ENCODE data around the gene R3HDM4. TPM values are rescaled to one million over a fixed set of nuclear protein-coding genes. Genes with fewer than 3 reads are reported as not detected.
A peak's percentile ranks its signal among the peaks of the same experiment; 100 is the strongest.

The R3HDM4 gene
- total and polyA plus RNA-seq, 2 donors (not counting 3 experiments of a cell fraction or from before 2014, with no cell fraction given) = 51.8 to 53.9 TPM

GRCh38 chr19:934197-934840 is 21.3 kb upstream of the R3HDM4 start:
- dilution Hi-C loops (cut with MboI; ENCODE audit: extremely low pct_ligation_motif_present, low sequenced_read_pairs) (no loop called here), intact Hi-C loops (cut with micrococcal nuclease) (loop anchor here (10.0 kb wide), 1 partner anchor 170 kb away; the partner anchor contains the start of gene GPX4)
- CTCF ChIA-PET = interaction anchor here (0.8 to 1.3 kb wide), 3 partner anchors 11 to 50 kb away, joined by 3 to 7 read pairs (median 6); partner anchors contain the start of gene WDR18
- Histone ChIP-seq H3K4me1 (ENCODE audit: control insufficient read depth, extremely low read depth, insufficient read depth, low read length) (peaks cover 15% of the 10 kb centered on the region), H3K27ac (ENCODE audit: insufficient read depth, low read depth, low read length) (peak overlapping the region; percentile 19), H3K27me3 (ENCODE audit: control insufficient read depth in 2 of 2, insufficient read depth in 2 of 2, low read length in 2 of 2) (no peaks in the 10 kb centered on the region), H4K20me1 (replicated peaks; ENCODE audit: control insufficient read depth, extremely low read depth, insufficient read depth, low read length) (no peaks in the 10 kb centered on the region), H3K9me1 (replicated peaks; ENCODE audit: control insufficient read depth, extremely low read depth, insufficient read depth, low read length) (no peaks in the 10 kb centered on the region), H3K9me3 (replicated peaks; ENCODE audit: control insufficient read depth, insufficient read depth, low read length) (no peaks in the 10 kb centered on the region), H3K9ac (replicated peaks; ENCODE audit: extremely low read depth, insufficient read depth, low read length) (no peak overlapping the region), H3K4me3 (replicated peaks in 1 of 3; ENCODE audit: insufficient read depth in 1 of 3, low read depth in 1 of 3, low read length in 3 of 3) (no peak overlapping the region), H3K4me2 (ENCODE audit: insufficient read depth, low read length) (no peak overlapping the region), H3K36me3 (ENCODE audit: control insufficient read depth in 2 of 2, extremely low read depth in 1 of 2, insufficient read depth in 2 of 2, low read length in 2 of 2) (no peaks in the 10 kb centered on the region), H2AFZ (ENCODE audit: low read depth, low read length) (no peak overlapping the region), H3K79me2 (ENCODE audit: control insufficient read depth, insufficient read depth, low read length) (peaks cover 2% of the 10 kb centered on the region)
- FAIRE-seq = no peak
- POLR2A ChIA-PET = no interaction called here
- TF ChIP-seq FOS (IDR thresholded peaks at IDR 0.05; ENCODE audit: borderline replicate concordance, insufficient read depth, low read length) = no peak
- no peak for TF ChIP-seq POLR2AphosphoS5 (IDR thresholded peaks at IDR 0.05; ENCODE audit: insufficient read depth, low read depth, low read length)
- TF ChIP-seq POLR2A (IDR thresholded peaks at IDR 0.05; ENCODE audit: low read depth, low read length) = no peak
- TF ChIP-seq CTCF (IDR thresholded peaks at IDR 0.05; ENCODE audit: extremely low read depth in 1 of 2, insufficient read depth in 1 of 2, low read depth in 1 of 2, low read length in 2 of 2) = no peak
- TF ChIP-seq GATA2 (IDR thresholded peaks at IDR 0.05; ENCODE audit: insufficient read depth, insufficient read length, low read depth, low read length) = no peak
- TF ChIP-seq MYC (IDR thresholded peaks at IDR 0.05; ENCODE audit: low read depth, low read length) = no peak
- no peak for TF ChIP-seq MAX (IDR thresholded peaks at IDR 0.05; ENCODE audit: insufficient read depth, insufficient read length)
- no peak for TF ChIP-seq JUN (IDR thresholded peaks at IDR 0.05; ENCODE audit: borderline replicate concordance, insufficient read depth, insufficient read length, low read depth)
- TF ChIP-seq EZH2 (IDR thresholded peaks at IDR 0.05; ENCODE audit: borderline replicate concordance, low read depth, low read length, severe bottlenecking) = no peak
- no peak for DNase-seq (ENCODE audit: low read depth, low spot score)
- no TSS peak for BruUV-seq (replicated peaks)

All from endothelial cell of umbilical vein (primary cell).